SW480 (cell line): ENCODE results near the gene ATXN7.
A peak's percentile ranks its signal among the peaks of the same experiment; 100 is the strongest.

Source experiments
- DNase-seq: peaks from one replicate; pipeline ENCODE4 v3.0.0-alpha.2; 2016; ENCODE audit warnings: low spot score

The ATXN7 gene

GRCh38 chr3:63986146-63986545, 122.5 kb downstream of the ATXN7 start:
- DNase-seq: no peak

GRCh38 chr3:63986831-63987230, 123.2 kb downstream of the ATXN7 start:
- no peak for DNase-seq

- no peak for DNase-seq
Measured at GRCh38 chr3:63988943-63989342, 125.3 kb downstream of the ATXN7 start.

- no peak for DNase-seq
Measured at GRCh38 chr3:63990204-63990603, 126.5 kb downstream of the ATXN7 start.

GRCh38 chr3:63990733-63991132, 127.1 kb downstream of the ATXN7 start:
- no peak for DNase-seq

- no peak for DNase-seq
Measured at GRCh38 chr3:63991666-63992065, 128.0 kb downstream of the ATXN7 start.

GRCh38 chr3:63992516-63993209, 129.0 kb downstream of the ATXN7 start:
- DNase-seq: no peak

GRCh38 chr3:63993653-63994079, 130.0 kb downstream of the ATXN7 start:
- peak; percentile 60 for DNase-seq

- peak; percentile 62 for DNase-seq
Measured at GRCh38 chr3:63995086-63995485, 131.4 kb downstream of the ATXN7 start.

GRCh38 chr3:63998852-63999754, 135.4 kb downstream of the ATXN7 start:
- no peak for DNase-seq

GRCh38 chr3:64000453-64001055, 136.9 kb downstream of the ATXN7 start:
- no peak for DNase-seq

GRCh38 chr3:64002233-64002632, 138.6 kb downstream of the ATXN7 start:
- no peak for DNase-seq

GRCh38 chr3:64003589-64003988, 139.9 kb downstream of the ATXN7 start:
- DNase-seq: no peak

- DNase-seq: no peak
Measured at GRCh38 chr3:64008017-64008416, 144.3 kb downstream of the ATXN7 start.

- no peak for DNase-seq
Measured at GRCh38 chr3:64008487-64009351, 145.1 kb downstream of the ATXN7 start.

- no peak for DNase-seq
Measured at GRCh38 chr3:64009528-64009927, 145.9 kb downstream of the ATXN7 start.

GRCh38 chr3:64010199-64010598, 146.5 kb downstream of the ATXN7 start:
- DNase-seq: no peak

- no peak for DNase-seq
Measured at GRCh38 chr3:64011685-64012084, 148.0 kb downstream of the ATXN7 start.

- DNase-seq: no peak
Measured at GRCh38 chr3:64016941-64017620, 153.4 kb downstream of the ATXN7 start.

- no peak for DNase-seq
Measured at GRCh38 chr3:64019271-64019670, 155.6 kb downstream of the ATXN7 start.

GRCh38 chr3:64019879-64020278, 156.2 kb downstream of the ATXN7 start:
- no peak for DNase-seq
